Upper lobe of left lung (tissue), 4 donors: ENCODE measurements around the gene ABHD4.

Experiments used
- CTCF ChIP-seq, 6 experiments: fragments of 450-650 bp in 4 of 6; fragments of 200-600 bp in 2 of 6; sonication (generic) in 2 of 6; IDR thresholded peaks; one replicate each; pipeline ENCODE4 v1.5.1; 2016 to 2019; ENCODE audit warnings: antibody characterized with exemption in 6 of 6
- POLR2A ChIP-seq, 4 donors: fragments of 450-650 bp; IDR thresholded peaks; one replicate each; pipeline ENCODE4 v1.5.1; 2016 to 2017; ENCODE audit warnings: antibody characterized with exemption in 4 of 4, mild to moderate bottlenecking in 2 of 4

GRCh38 chr14:22648506-22648905 lies 50.4 kb downstream of the ABHD4 start:
- no peak for TF ChIP-seq CTCF (IDR thresholded peaks at IDR 0.05)
- TF ChIP-seq POLR2A (IDR thresholded peaks at IDR 0.05), result no peak
